GM12878 (cell line): Measurements from ENCODE around the gene FLACC1. TPM values are rescaled to one million over a fixed set of nuclear protein-coding genes. Genes with fewer than 3 reads are reported as not detected.

Source experiments
- ATAC-seq: fragments of 200-7000 bp; cut with Tn5 transposase; 3 replicates; pipeline ENCODE4 v1.9.1; 2020; ENCODE audit warnings: mild to moderate bottlenecking, moderate library complexity
- BruUV-seq: library from RNA; stranded (reverse); fragments of 400-500 nt; replicated peaks from 2 replicates; lab custom pipeline; 2021; lab: Mats Ljungman, UMichigan
- CTCF ChIA-PET: fragments of 300-600 bp; sonication (Branson Sonifier 250); formaldehyde crosslinking; extraction: SDS; loops from one replicate; lab custom pipeline; 2021; ENCODE audit warnings: inconsistent platforms; lab: Yijun Ruan, JAX
- POLR2A ChIA-PET: fragments of 350-600 bp; formaldehyde crosslinking; extraction: SDS; loops from one replicate; lab custom pipeline; 2021; ENCODE audit warnings: inconsistent platforms; lab: Charles Lee
- RAD21 ChIA-PET: fragments of 300-600 bp; sonication (Branson Sonifier 250); formaldehyde crosslinking; loops from one replicate; lab custom pipeline; 2023; ENCODE audit warnings: antibody characterized with exemption; ENCODE audit not compliant: unreplicated experiment; lab: Charles Lee
- SMC1A ChIA-PET: fragments of 300-600 bp; sonication (Branson Sonifier 250); formaldehyde crosslinking; loops from one replicate; lab custom pipeline; 2023; ENCODE audit not compliant: unreplicated experiment, uncharacterized antibody; lab: Charles Lee
- DNase-seq: peaks from one replicate; pipeline ENCODE4 v3.0.0-alpha.2; 2011; ENCODE audit warnings: low read depth, low spot score
- FAIRE-seq: peaks from 3 replicates; lab custom pipeline; 2011; peaks lifted over from hg19 to GRCh38; lab: Jason Lieb, UNC
- H2AFZ ChIP-seq: 2 replicates; pipeline ENCODE4 v1.6.0; 2011; ENCODE audit warnings: low read depth, low read length, control low read depth; ENCODE audit not compliant: control insufficient read depth
- H3K27ac ChIP-seq: 2 replicates; pipeline ENCODE4 v1.5.1; 2011; ENCODE audit warnings: control low read depth; ENCODE audit not compliant: control insufficient read depth, insufficient read depth
- H3K27me3 ChIP-seq, 2 experiments: replicated peaks in 1 of 2; 2 replicates each; pipeline versions ENCODE4 v1.6.0 to v1.6.1; 2011; ENCODE audit warnings: low read length in 1 of 2; ENCODE audit not compliant: control insufficient read depth in 2 of 2, insufficient read depth in 2 of 2
- H3K36me3 ChIP-seq, 2 experiments: 2 replicates each; pipeline ENCODE4 v1.5.1; 2011; ENCODE audit warnings: low read length in 1 of 2; ENCODE audit not compliant: control insufficient read depth in 2 of 2, insufficient read depth in 2 of 2
- H3K4me1 ChIP-seq: 2 replicates; pipeline ENCODE4 v1.6.1; 2011; ENCODE audit warnings: mild to moderate bottlenecking, low read length, moderate library complexity, mixed read lengths; ENCODE audit not compliant: control insufficient read depth, insufficient read depth
- H3K4me2 ChIP-seq: 2 replicates; pipeline ENCODE4 v1.6.0; 2011; ENCODE audit warnings: control low read depth; ENCODE audit not compliant: control insufficient read depth, insufficient read depth
- H3K4me3 ChIP-seq: fragments of 200-600 bp; sonication (generic); 2 replicates; pipeline ENCODE4 v1.5.1; 2016
- H3K79me2 ChIP-seq: 2 replicates; pipeline ENCODE4 v1.6.0; 2011; ENCODE audit warnings: low read length; ENCODE audit not compliant: control insufficient read depth, insufficient read depth
- H3K9ac ChIP-seq: 2 replicates; pipeline ENCODE4 v1.8.0; 2011; ENCODE audit warnings: low read length, control low read depth, mixed read lengths; ENCODE audit not compliant: control insufficient read depth, insufficient read depth
- H3K9me3 ChIP-seq: replicated peaks from 3 replicates; pipeline ENCODE4 v1.5.1; 2011; ENCODE audit warnings: mild to moderate bottlenecking, low read length; ENCODE audit not compliant: control insufficient read depth, insufficient read depth
- H4K20me1 ChIP-seq: 2 replicates; pipeline ENCODE4 v1.6.0; 2011; ENCODE audit not compliant: control insufficient read depth, insufficient read depth
- CBX5 ChIP-seq: sonication (generic); IDR thresholded peaks from 2 replicates; pipeline ENCODE4 v1.6.1; 2016; ENCODE audit warnings: low read depth, moderate library complexity, mild to moderate bottlenecking, inconsistent platforms
- CHD4 ChIP-seq: fragments of 200-600 bp; sonication (generic); IDR thresholded peaks from 2 replicates; pipeline ENCODE4 v1.6.1; 2016; ENCODE audit warnings: mild to moderate bottlenecking
- E2F8 ChIP-seq: fragments of 450-650 bp; IDR thresholded peaks from 2 replicates; pipeline ENCODE4 v1.6.1; 2018; ENCODE audit warnings: mild to moderate bottlenecking, low read depth, moderate library complexity; ENCODE audit not compliant: partially characterized antibody
- FOS ChIP-seq: IDR thresholded peaks from 3 replicates; pipeline ENCODE4 v1.6.1; 2011; ENCODE audit warnings: borderline replicate concordance; ENCODE audit not compliant: insufficient read length; ENCODE audit errors: extremely low read depth
- HDAC6 ChIP-seq: fragments of 200-600 bp; sonication (generic); IDR thresholded peaks from one replicate; pipeline ENCODE4 v1.8.0; 2017; ENCODE audit warnings: antibody characterized with exemption; ENCODE audit not compliant: unreplicated experiment
- JUND ChIP-seq: IDR thresholded peaks from 2 replicates; pipeline ENCODE4 v1.6.1; 2012; ENCODE audit warnings: low read depth, mild to moderate bottlenecking, low read length, improper control_type of control experiment, moderate library complexity
- MXI1 ChIP-seq: fragments of 150-350 bp; IDR thresholded peaks from 2 replicates; pipeline ENCODE4 v1.6.1; 2011; ENCODE audit warnings: low read depth, mild to moderate bottlenecking, inconsistent platforms, low read length, improper control_type of control experiment
- RELB ChIP-seq: fragments of 450-650 bp; IDR thresholded peaks from 2 replicates; pipeline ENCODE4 v1.6.1; 2017; ENCODE audit warnings: low read depth, mild to moderate bottlenecking, moderate library complexity
- SUPT20H ChIP-seq: IDR thresholded peaks from 2 replicates; pipeline ENCODE4 v1.6.1; 2011; ENCODE audit warnings: low read depth, mild to moderate bottlenecking, low read length, moderate library complexity, borderline replicate concordance; ENCODE audit not compliant: control insufficient read depth
- YY1 ChIP-seq: IDR thresholded peaks from 2 replicates; pipeline ENCODE4 v1.6.1; 2011; ENCODE audit warnings: low read depth, mild to moderate bottlenecking, low read length
- ZBED1 ChIP-seq: IDR thresholded peaks from 2 replicates; pipeline ENCODE4 v1.6.1; 2016; ENCODE audit warnings: borderline replicate concordance
- ZZZ3 ChIP-seq: IDR thresholded peaks from 2 replicates; pipeline ENCODE4 v1.6.1; 2011; ENCODE audit warnings: low read depth; ENCODE audit not compliant: control insufficient read depth, insufficient read length
- WGBS: methylation state at CpG from one replicate; pipeline ENCODE4 v1.1.6; 2016; ENCODE audit warnings: low lambda C conversion rate; ENCODE audit not compliant: insufficient replicate concordance, insufficient coverage; ENCODE audit errors: missing lambda C conversion rate; 5-methylcytosine and 5-hydroxymethylcytosine counted together
- in situ Hi-C: fragments of 300-500 bp; cut with MboI; formaldehyde crosslinking; loops from 9 replicates; pipeline ENCODE4 v1.14.3; 2018; ENCODE audit warnings: mixed read lengths
- intact Hi-C: fragments of 100-400 bp; cut with micrococcal nuclease; formaldehyde crosslinking; loops from one replicate; pipeline ENCODE4 v1.14.2; 2022; ENCODE audit not compliant: unreplicated experiment
- polyA plus RNA-seq, 11 experiments: library from polyadenylated mRNA; depleted of rRNA in 4 of 11; unstranded in 6 of 11; stranded (reverse) in 5 of 11; fragments of >200 nt; fragmentation: Nextera tagmentation in 4 of 11; fragmentation: Illumina TruSeq in 1 of 11; extraction: Ambion mirVana in 4 of 11; extraction: Trizol in 1 of 11; gene quantifications; 1 replicate in 1 of 11; 2 replicates in 10 of 11; pipeline versions ENCODE4 v1.2.1 to v1.2.3, GENCODE V29; 2011 to 2016; ENCODE audit warnings: inconsistent platforms in 2 of 11, missing spikeins in 2 of 11, low read depth in 1 of 11
- total RNA-seq, 4 experiments: library from RNA; depleted of rRNA in 3 of 4; stranded (reverse); fragments of >200 nt in 3 of 4; fragmentation: Illumina TruSeq in 1 of 4; extraction: Trizol in 1 of 4; gene quantifications; 2 replicates each; pipeline versions ENCODE4 v1.2.1 to v1.2.3, GENCODE V29; 2013 to 2021
- TF ChIP-seq, protein P1 (sequence below): IDR thresholded peaks from 2 replicates; pipeline ENCODE4 v1.6.1; 2011; ENCODE audit warnings: low read depth, low read length, improper control_type of control experiment, borderline replicate concordance
- TF ChIP-seq, protein P2 (sequence below): fragments of 450-650 bp; formaldehyde crosslinking; IDR thresholded peaks from 2 replicates; pipeline ENCODE4 v1.4.0; 2022; ENCODE audit warnings: mild to moderate bottlenecking, moderate library complexity

The FLACC1 gene
- total and polyA plus RNA-seq, 10 of the 15 experiments (the other 5 are each of a cell fraction or from before 2014, with no cell fraction given): 0.08 to 0.54 (median 0.30) TPM; not detected in 2

GRCh38 chr2:201255408-201256033 lies 101.6 kb downstream of the FLACC1 start:
- Histone ChIP-seq H3K9ac (no peak overlapping the region), H4K20me1 (no peaks in the 10 kb centered on the region), H2AFZ (no peak overlapping the region), H3K79me2 (peaks cover 7% of the 10 kb centered on the region), H3K27ac (no peak overlapping the region), H3K4me2 (no peak overlapping the region), H3K36me3 (no peaks in the 10 kb centered on the region; a peak in 2 of 4 replicates), H3K4me3 (no peak overlapping the region), H3K4me1 (peaks cover 38% of the 10 kb centered on the region), H3K27me3 (no peaks in the 10 kb centered on the region), H3K9me3 (no peaks in the 10 kb centered on the region; the same call in 2 of the 3 replicates)
- RAD21 ChIA-PET: interaction anchor here (1.3 to 4.4 kb wide), 4 partner anchors 9 to 22 kb away, joined by 4 to 33 read pairs (median 16); no protein-coding TSS in a partner anchor
- CTCF ChIA-PET: interaction anchor here (1.1 to 6.6 kb wide), 2 partner anchors 9 to 22 kb away, joined by 3 to 34 read pairs; no protein-coding TSS in a partner anchor
- POLR2A ChIA-PET: interaction anchor here (0.7 to 1.5 kb wide), 4 partner anchors 8 to 129 kb away, joined by 3 to 4 read pairs (median 3); no protein-coding TSS in a partner anchor
- in situ Hi-C loops: no loop called here
- DNase-seq: no peak
- WGBS: 98% methylated on average over 3 of the region's 3 CpGs
- BruUV-seq: no TSS peak
- ATAC-seq: no peak
- SMC1A ChIA-PET: interaction anchor here (0.9 to 10.5 kb wide), 7 partner anchors 8 to 22 kb away, joined by 4 to 87 read pairs (median 4); no protein-coding TSS in a partner anchor
- intact Hi-C loops: loop anchor here (5.0 kb wide), 1 partner anchor 197 kb away; the partner anchor contains the start of genes STRADB and TRAK2
- FAIRE-seq: no peak
- TF ChIP-seq RELB (no peak), ZZZ3 (no peak), HDAC6 (no peak), ZBED1 (no peak), CHD4 (no peak), FOS (no peak), JUND (no peak), CBX5 (no peak), YY1 (no peak), SUPT20H (no peak), E2F8 (no peak), MXI1 (no peak)
- TF ChIP-seq, protein P1, sequence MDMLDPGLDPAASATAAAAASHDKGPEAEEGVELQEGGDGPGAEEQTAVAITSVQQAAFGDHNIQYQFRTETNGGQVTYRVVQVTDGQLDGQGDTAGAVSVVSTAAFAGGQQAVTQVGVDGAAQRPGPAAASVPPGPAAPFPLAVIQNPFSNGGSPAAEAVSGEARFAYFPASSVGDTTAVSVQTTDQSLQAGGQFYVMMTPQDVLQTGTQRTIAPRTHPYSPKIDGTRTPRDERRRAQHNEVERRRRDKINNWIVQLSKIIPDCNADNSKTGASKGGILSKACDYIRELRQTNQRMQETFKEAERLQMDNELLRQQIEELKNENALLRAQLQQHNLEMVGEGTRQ: no peak
- TF ChIP-seq, protein P2, sequence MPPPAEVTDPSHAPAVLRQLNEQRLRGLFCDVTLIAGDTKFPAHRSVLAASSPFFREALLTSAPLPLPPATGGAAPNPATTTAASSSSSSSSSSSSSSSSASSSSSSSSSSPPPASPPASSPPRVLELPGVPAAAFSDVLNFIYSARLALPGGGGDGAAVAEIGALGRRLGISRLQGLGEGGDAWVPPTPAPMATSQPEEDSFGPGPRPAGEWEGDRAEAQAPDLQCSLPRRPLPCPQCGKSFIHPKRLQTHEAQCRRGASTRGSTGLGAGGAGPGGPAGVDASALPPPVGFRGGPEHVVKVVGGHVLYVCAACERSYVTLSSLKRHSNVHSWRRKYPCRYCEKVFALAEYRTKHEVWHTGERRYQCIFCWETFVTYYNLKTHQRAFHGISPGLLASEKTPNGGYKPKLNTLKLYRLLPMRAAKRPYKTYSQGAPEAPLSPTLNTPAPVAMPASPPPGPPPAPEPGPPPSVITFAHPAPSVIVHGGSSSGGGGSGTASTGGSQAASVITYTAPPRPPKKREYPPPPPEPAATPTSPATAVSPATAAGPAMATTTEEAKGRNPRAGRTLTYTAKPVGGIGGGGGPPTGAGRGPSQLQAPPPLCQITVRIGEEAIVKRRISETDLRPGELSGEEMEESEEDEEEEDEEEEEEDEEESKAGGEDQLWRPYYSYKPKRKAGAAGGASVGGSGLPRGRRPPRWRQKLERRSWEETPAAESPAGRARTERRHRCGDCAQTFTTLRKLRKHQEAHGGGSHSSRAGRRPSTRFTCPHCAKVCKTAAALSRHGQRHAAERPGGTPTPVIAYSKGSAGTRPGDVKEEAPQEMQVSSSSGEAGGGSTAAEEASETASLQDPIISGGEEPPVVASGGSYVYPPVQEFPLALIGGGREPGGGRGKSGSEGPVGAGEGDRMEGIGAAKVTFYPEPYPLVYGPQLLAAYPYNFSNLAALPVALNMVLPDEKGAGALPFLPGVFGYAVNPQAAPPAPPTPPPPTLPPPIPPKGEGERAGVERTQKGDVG (CRISPR knock-in tag): no peak
